GM19395 (cell line): ENCODE data around the gene ETFB.

Source experiments
- ATAC-seq: cut with Tn5 transposase; IDR thresholded peaks from one replicate; pipeline ENCODE4 v1.9.1; 2021; ENCODE audit warnings: mild to moderate bottlenecking, moderate library complexity; ENCODE audit not compliant: unreplicated experiment

The ETFB gene

GRCh38 chr19:51372649-51373504 is 6.7 kb upstream of the ETFB start, which contains the start of gene NKG7:
TSS of gene NKG7 (minus strand) at chr19:51372654. CDS start at chr19:51372535, 119 bp downstream.
- ATAC-seq, result no peak

- ATAC-seq, result no peak
These were observed 5.9 kb upstream of the ETFB start for GRCh38 chr19:51372021-51372648.

GRCh38 chr19:51371186-51371690 is 5.0 kb upstream of the ETFB start:
- ATAC-seq, result no peak

GRCh38 chr19:51370230-51370629 is 4.0 kb upstream of the ETFB start:
- ATAC-seq, result no peak

GRCh38 chr19:51368366-51369282 is 2.4 kb upstream of the ETFB start, which contains the start of gene CLDND2:
TSS of gene CLDND2 (minus strand) at chr19:51369003. CDS start at chr19:51368577, 426 bp downstream.
- ATAC-seq, result no peak

GRCh38 chr19:51367565-51368365 is 1.6 kb upstream of the ETFB start:
- ATAC-seq, result peak; percentile 69

GRCh38 chr19:51367255-51367564 is 1.0 kb upstream of the ETFB start:
- peak; percentile 1 for ATAC-seq

- ATAC-seq, result peak; percentile 57
These were observed 434 bp upstream of the ETFB start for GRCh38 chr19:51366389-51367254.

- no peak for ATAC-seq
These were observed 800 bp downstream of the ETFB start for GRCh38 chr19:51365211-51365964.

GRCh38 chr19:51364200-51365106 is 1.7 kb downstream of the ETFB start:
- no peak for ATAC-seq

GRCh38 chr19:51361239-51361638 is 4.9 kb downstream of the ETFB start:
- ATAC-seq, result no peak

- ATAC-seq, result no peak
These were observed 6.9 kb downstream of the ETFB start for GRCh38 chr19:51359294-51359693.

GRCh38 chr19:51357952-51358351 is 8.2 kb downstream of the ETFB start:
- ATAC-seq, result no peak

GRCh38 chr19:51356159-51356801 is 9.9 kb downstream of the ETFB start:
- ATAC-seq, result no peak

- no peak for ATAC-seq
These were observed 11.4 kb downstream of the ETFB start for GRCh38 chr19:51354742-51355148.

GRCh38 chr19:51354103-51354741 is 12.0 kb downstream of the ETFB start:
- no peak for ATAC-seq
